Chondrocyte (in vitro differentiated cells): ENCODE data around the gene VPS13D. TPM values are rescaled to one million over a fixed set of nuclear protein-coding genes. Genes with fewer than 3 reads are reported as not detected.

Experiments
- DNase-seq: peaks from one replicate; pipeline ENCODE4 v3.0.0; 2021; ENCODE audit warnings: mixed read lengths, low spot score
- H3K27ac Mint-ChIP-seq: one replicate; pipeline ENCODE4 v1.8.0; 2021; ENCODE audit warnings: mild to moderate bottlenecking, moderate library complexity, mixed read lengths; ENCODE audit not compliant: unreplicated experiment
- H3K27me3 Mint-ChIP-seq: 2 replicates; pipeline ENCODE4 v1.8.0; 2021; ENCODE audit warnings: low read depth, mixed read lengths
- H3K36me3 Mint-ChIP-seq: 2 replicates; pipeline ENCODE4 v1.8.0; 2021; ENCODE audit warnings: low read depth, mixed read lengths
- H3K4me1 Mint-ChIP-seq: 2 replicates; pipeline ENCODE4 v1.8.0; 2021; ENCODE audit warnings: low read depth, mild to moderate bottlenecking, mixed read lengths
- H3K4me3 Mint-ChIP-seq: one replicate; pipeline ENCODE4 v1.8.0; 2021; ENCODE audit warnings: mild to moderate bottlenecking, moderate library complexity, mixed read lengths; ENCODE audit not compliant: unreplicated experiment
- H3K9me3 Mint-ChIP-seq: 2 replicates; pipeline ENCODE4 v1.8.0; 2021; ENCODE audit warnings: low read depth, mixed read lengths
- total RNA-seq: library from RNA; stranded (reverse); gene quantifications from 3 replicates; pipeline ENCODE4 v1.2.1, GENCODE V29; 2021
- TF ChIP-seq, protein P1 (sequence below): fragments of 200-600 bp; sonication (generic); IDR thresholded peaks from 2 replicates; pipeline ENCODE4 v1.5.0; 2021; ENCODE audit warnings: antibody characterized with exemption, mild to moderate bottlenecking, moderate library complexity

VPS13D gene
- total RNA-seq, 1 donor from 2014 or later: 40.0 TPM

DNA sequence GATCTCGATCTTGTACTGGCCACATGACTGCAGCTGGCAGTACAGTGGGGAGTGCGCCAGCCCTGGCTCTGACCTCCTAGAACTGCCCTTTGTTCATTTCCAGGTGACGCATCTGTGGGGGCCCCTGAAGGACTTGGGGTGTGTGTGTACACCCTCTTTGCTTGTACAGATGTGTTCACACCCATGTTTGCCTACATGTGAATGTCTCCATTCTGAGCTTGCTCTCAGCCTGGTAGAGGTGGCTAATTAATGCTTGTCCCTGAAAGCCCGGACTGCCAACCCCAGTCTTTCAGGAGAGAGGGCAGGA lies 43.2 kb upstream of the VPS13D start:
- H3K4me3 Mint-ChIP-seq: no peak overlapping the region
- peaks cover 14% of the 10 kb centered on the region for H3K4me1 Mint-ChIP-seq
- no peak for DNase-seq
- H3K27me3 Mint-ChIP-seq: peaks cover 33% of the 10 kb centered on the region
- no peak overlapping the region for H3K27ac Mint-ChIP-seq
- TF ChIP-seq, protein P1, sequence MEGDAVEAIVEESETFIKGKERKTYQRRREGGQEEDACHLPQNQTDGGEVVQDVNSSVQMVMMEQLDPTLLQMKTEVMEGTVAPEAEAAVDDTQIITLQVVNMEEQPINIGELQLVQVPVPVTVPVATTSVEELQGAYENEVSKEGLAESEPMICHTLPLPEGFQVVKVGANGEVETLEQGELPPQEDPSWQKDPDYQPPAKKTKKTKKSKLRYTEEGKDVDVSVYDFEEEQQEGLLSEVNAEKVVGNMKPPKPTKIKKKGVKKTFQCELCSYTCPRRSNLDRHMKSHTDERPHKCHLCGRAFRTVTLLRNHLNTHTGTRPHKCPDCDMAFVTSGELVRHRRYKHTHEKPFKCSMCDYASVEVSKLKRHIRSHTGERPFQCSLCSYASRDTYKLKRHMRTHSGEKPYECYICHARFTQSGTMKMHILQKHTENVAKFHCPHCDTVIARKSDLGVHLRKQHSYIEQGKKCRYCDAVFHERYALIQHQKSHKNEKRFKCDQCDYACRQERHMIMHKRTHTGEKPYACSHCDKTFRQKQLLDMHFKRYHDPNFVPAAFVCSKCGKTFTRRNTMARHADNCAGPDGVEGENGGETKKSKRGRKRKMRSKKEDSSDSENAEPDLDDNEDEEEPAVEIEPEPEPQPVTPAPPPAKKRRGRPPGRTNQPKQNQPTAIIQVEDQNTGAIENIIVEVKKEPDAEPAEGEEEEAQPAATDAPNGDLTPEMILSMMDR: no peak
- no peaks in the 10 kb centered on the region for H3K9me3 Mint-ChIP-seq
- no peaks in the 10 kb centered on the region for H3K36me3 Mint-ChIP-seq

DNA sequence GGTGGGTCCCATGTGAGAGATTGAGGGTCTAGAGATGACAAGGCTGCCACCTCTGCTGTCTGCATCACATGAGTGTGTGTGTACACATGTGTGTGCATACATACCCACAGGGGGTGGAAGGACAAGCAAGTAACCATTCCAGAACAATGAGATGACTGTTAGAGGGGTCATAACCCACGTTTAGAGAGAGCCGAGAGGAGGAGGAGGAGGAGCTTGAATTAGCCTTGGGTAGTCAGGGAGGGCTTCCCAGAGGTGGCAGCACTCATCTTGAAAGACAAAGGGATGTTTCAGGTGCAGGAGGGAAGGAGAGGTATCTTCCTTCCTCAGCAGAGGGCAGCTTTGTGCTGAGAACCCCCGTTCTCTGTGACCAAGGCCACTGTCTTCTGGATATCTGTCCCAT lies 41.7 kb upstream of the VPS13D start:
- no peak overlapping the region for H3K27ac Mint-ChIP-seq
- H3K36me3 Mint-ChIP-seq: no peaks in the 10 kb centered on the region
- peaks cover 14% of the 10 kb centered on the region for H3K4me1 Mint-ChIP-seq
- no peak for DNase-seq
- H3K27me3 Mint-ChIP-seq: peaks cover 43% of the 10 kb centered on the region
- H3K4me3 Mint-ChIP-seq: no peak overlapping the region
- H3K9me3 Mint-ChIP-seq: no peaks in the 10 kb centered on the region
- TF ChIP-seq, protein P1: no peak

DNA sequence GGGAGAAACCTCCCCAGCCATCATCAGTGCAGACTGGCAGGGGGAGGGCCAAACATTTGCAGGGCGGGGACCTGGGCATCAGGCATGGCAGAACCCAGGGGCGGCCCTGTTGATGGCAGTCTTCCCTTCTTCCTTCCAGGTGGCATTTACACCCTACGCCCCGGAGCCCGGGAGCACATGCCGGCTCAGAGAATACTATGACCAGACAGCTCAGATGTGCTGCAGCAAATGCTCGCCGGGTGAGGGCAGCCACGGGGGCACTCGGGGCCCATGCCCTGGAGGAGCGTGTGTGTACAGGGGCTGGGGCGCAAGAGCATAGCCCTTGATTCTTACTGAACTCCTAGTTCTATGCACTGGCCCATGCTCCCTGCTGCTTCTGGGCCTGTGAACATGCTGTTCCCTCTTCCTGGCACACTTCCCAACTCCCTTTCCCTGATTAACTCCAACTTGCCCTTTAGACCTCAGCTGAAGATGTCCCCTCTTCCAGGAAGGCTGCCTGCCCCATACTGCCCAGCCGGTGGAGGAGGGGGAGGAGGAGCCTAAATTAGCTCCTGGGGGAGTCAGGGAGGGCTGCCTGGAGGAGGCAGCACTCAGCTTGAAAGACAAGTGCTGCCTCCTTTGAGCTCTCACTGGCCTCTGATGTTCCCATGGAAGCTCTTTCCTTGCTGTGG lies 41.0 kb upstream of the VPS13D start:
- Mint-ChIP-seq H3K27me3 (peaks cover 43% of the 10 kb centered on the region), H3K36me3 (no peaks in the 10 kb centered on the region), H3K4me3 (no peak overlapping the region), H3K9me3 (no peaks in the 10 kb centered on the region), H3K27ac (no peak overlapping the region), H3K4me1 (peaks cover 13% of the 10 kb centered on the region)
- TF ChIP-seq, protein P1: no peak
- no peak for DNase-seq

DNA sequence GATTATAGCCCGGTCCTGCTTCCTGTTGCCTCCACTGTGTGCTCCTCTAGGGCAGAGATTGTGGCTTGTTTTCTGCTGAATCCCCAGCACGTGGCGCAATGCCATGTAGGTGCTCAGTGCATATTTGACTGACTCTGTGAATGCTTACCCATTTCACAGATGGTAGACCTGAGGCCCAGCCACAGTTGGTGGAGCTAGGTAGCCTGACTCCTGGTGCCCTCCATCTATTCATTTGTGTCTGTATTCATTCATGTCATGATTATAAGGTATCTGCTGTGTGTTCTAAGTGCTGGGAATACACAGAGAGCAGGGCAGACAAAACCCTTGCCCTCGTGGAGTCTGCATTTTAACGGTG lies 40.5 kb upstream of the VPS13D start:
- Mint-ChIP-seq H3K36me3 (no peaks in the 10 kb centered on the region), H3K27ac (no peak overlapping the region), H3K27me3 (peaks cover 48% of the 10 kb centered on the region), H3K4me3 (no peak overlapping the region), H3K9me3 (no peaks in the 10 kb centered on the region), H3K4me1 (peaks cover 8% of the 10 kb centered on the region)
- TF ChIP-seq, protein P1: no peak
- DNase-seq: no peak

DNA sequence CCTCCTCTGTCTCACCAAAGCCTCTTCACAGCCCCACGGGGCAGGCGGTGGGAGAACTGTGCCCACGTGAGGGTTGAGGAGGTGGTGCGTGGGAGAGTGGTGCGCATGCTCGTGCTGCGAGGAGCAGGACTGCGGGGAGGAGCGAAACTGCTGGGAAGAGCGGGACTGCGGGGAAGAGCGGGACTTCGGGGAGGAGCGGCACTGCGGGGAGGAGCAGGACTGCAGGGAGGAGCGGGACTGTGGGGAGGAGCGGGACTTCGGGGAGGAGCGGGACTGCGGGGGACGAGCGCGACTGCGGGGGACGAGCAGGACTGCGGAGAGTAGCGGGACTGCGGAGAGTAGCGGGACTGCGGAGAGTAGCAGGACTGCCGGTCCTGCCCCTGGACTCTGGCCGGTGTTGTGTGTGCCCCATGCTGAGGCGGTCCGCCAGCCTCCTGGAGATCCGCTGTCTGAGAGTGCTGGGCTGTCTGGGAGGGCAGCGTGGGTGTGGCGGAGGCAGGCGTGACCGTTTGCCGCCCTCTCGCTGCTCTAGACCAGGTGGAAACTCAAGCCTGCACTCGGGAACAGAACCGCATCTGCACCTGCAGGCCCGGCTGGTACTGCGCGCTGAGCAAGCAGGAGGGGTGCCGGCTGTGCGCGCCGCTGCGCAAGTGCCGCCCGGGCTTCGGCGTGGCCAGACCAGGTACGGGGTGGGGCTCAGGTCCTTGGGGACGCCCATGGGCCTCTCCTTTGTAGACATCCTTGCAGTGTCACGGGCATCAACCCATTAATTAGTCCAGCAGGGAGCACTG lies 38.4 kb upstream of the VPS13D start:
- Mint-ChIP-seq H3K9me3 (no peaks in the 10 kb centered on the region), H3K36me3 (no peaks in the 10 kb centered on the region), H3K4me3 (no peak overlapping the region), H3K27me3 (peaks cover 58% of the 10 kb centered on the region), H3K27ac (no peak overlapping the region), H3K4me1 (no peaks in the 10 kb centered on the region)
- no peak for DNase-seq
- TF ChIP-seq, protein P1: no peak
